Activated naive CD4-positive, alpha-beta T cell treated with anti-CD3 and anti-CD28 coated beads, Interleukin-2, amount 10 ng/mL, durations not matched to agents 7 days and 5 days (primary cell): ENCODE data around the gene RRBP1.

ENCODE experiments used
- CTCF ChIA-PET: fragments of 350-600 bp; sonication (Branson Sonifier 250); formaldehyde crosslinking; loops from one replicate; lab custom pipeline; 2021; ENCODE audit warnings: antibody characterized with exemption; lab: Charles Lee
- DNase-seq: peaks from one replicate; pipeline ENCODE4 v3.0.0-alpha.2; 2020
- H3K27ac Mint-ChIP-seq: one replicate; pipeline ENCODE4 v1.8.0; 2021; ENCODE audit warnings: mild to moderate bottlenecking, moderate library complexity, mixed read lengths
- H3K27me3 Mint-ChIP-seq: one replicate; pipeline ENCODE4 v1.8.0; 2021; ENCODE audit warnings: mild to moderate bottlenecking, mixed read lengths
- H3K36me3 Mint-ChIP-seq: one replicate; pipeline ENCODE4 v1.8.0; 2021; ENCODE audit warnings: mixed read lengths
- H3K4me1 Mint-ChIP-seq: one replicate; pipeline ENCODE4 v1.8.0; 2021; ENCODE audit warnings: mixed read lengths
- H3K4me3 Mint-ChIP-seq: one replicate; pipeline ENCODE4 v1.8.0; 2021; ENCODE audit warnings: mild to moderate bottlenecking, moderate library complexity, mixed read lengths
- H3K9me3 Mint-ChIP-seq: one replicate; pipeline ENCODE4 v1.8.0; 2021; ENCODE audit warnings: mixed read lengths

RRBP1 gene

GRCh38 chr20:17613328-17614175 is 68.5 kb downstream of the RRBP1 start:
- Mint-ChIP-seq H3K27ac (peak overlapping the region; percentile 93), H3K27me3 (no peaks in the 10 kb centered on the region), H3K4me1 (peaks cover 41% of the 10 kb centered on the region), H3K36me3 (peaks cover 23% of the 10 kb centered on the region), H3K9me3 (no peaks in the 10 kb centered on the region), H3K4me3 (no peak overlapping the region)
- CTCF ChIA-PET: interaction anchor here (0.7 to 1.2 kb wide), 2 partner anchors 9 to 77 kb away, joined by 3 read pairs; no protein-coding TSS in a partner anchor
- peak; percentile 20 for DNase-seq

GRCh38 chr20:17612992-17613327 is 69.1 kb downstream of the RRBP1 start:
- Mint-ChIP-seq H3K36me3 (peaks cover 22% of the 10 kb centered on the region), H3K4me1 (peaks cover 43% of the 10 kb centered on the region), H3K27ac (peak overlapping the region; percentile 93), H3K4me3 (no peak overlapping the region), H3K9me3 (no peaks in the 10 kb centered on the region), H3K27me3 (no peaks in the 10 kb centered on the region)
- CTCF ChIA-PET: interaction anchor here (0.7 to 1.3 kb wide), 2 partner anchors 9 to 73 kb away, joined by 3 read pairs; no protein-coding TSS in a partner anchor
- DNase-seq: no peak

- DNase-seq: peak; percentile 53
- peak overlapping the region; percentile 93 for H3K27ac Mint-ChIP-seq
- no peaks in the 10 kb centered on the region for H3K27me3 Mint-ChIP-seq
- no peaks in the 10 kb centered on the region for H3K9me3 Mint-ChIP-seq
- peak overlapping the region; percentile 59 for H3K4me3 Mint-ChIP-seq
- CTCF ChIA-PET: interaction anchor here (0.7 to 1.3 kb wide), 2 partner anchors 10 to 73 kb away, joined by 3 read pairs; no protein-coding TSS in a partner anchor
- peaks cover 23% of the 10 kb centered on the region for H3K36me3 Mint-ChIP-seq
- peaks cover 45% of the 10 kb centered on the region for H3K4me1 Mint-ChIP-seq
These were observed 69.6 kb downstream of the RRBP1 start for GRCh38 chr20:17612287-17612991.

- H3K4me3 Mint-ChIP-seq: peak overlapping the region; percentile 63
- CTCF ChIA-PET: interaction anchor here (1.3 to 2.2 kb wide), 3 partner anchors 41 to 75 kb away, joined by 3 to 11 read pairs (median 9); no protein-coding TSS in a partner anchor
- peaks cover 24% of the 10 kb centered on the region for H3K36me3 Mint-ChIP-seq
- no peak for DNase-seq
- H3K27me3 Mint-ChIP-seq: no peaks in the 10 kb centered on the region
- peak overlapping the region; percentile 93 for H3K27ac Mint-ChIP-seq
- no peaks in the 10 kb centered on the region for H3K9me3 Mint-ChIP-seq
- H3K4me1 Mint-ChIP-seq: peaks cover 45% of the 10 kb centered on the region
These were observed 70.3 kb downstream of the RRBP1 start for GRCh38 chr20:17611540-17612286.

GRCh38 chr20:17611290-17611539 is 70.8 kb downstream of the RRBP1 start:
- DNase-seq: peak; percentile 54
- Mint-ChIP-seq H3K27ac (peak overlapping the region; percentile 92), H3K4me3 (peak overlapping the region; percentile 63), H3K4me1 (peaks cover 45% of the 10 kb centered on the region), H3K9me3 (no peaks in the 10 kb centered on the region), H3K27me3 (no peaks in the 10 kb centered on the region), H3K36me3 (peaks cover 24% of the 10 kb centered on the region)
- CTCF ChIA-PET: interaction anchor here (0.8 to 2.2 kb wide), 8 partner anchors 19 to 107 kb away, joined by 3 to 11 read pairs (median 3); partner anchors contain the start of gene RRBP1

- CTCF ChIA-PET: interaction anchor here (0.7 to 2.2 kb wide), 10 partner anchors 20 to 285 kb away, joined by 3 to 11 read pairs (median 3); partner anchors contain the start of gene RRBP1
- DNase-seq: peak; percentile 88
- peak overlapping the region; percentile 92 for H3K27ac Mint-ChIP-seq
- peak overlapping the region; percentile 63 for H3K4me3 Mint-ChIP-seq
- no peaks in the 10 kb centered on the region for H3K27me3 Mint-ChIP-seq
- H3K4me1 Mint-ChIP-seq: peaks cover 45% of the 10 kb centered on the region
- peaks cover 24% of the 10 kb centered on the region for H3K36me3 Mint-ChIP-seq
- no peaks in the 10 kb centered on the region for H3K9me3 Mint-ChIP-seq
These were observed 71.3 kb downstream of the RRBP1 start for GRCh38 chr20:17610566-17611289.

- Mint-ChIP-seq H3K4me3 (peak overlapping the region; percentile 15), H3K27ac (peak overlapping the region; percentile 92)
- CTCF ChIA-PET: interaction anchor here (0.7 to 2.2 kb wide), 9 partner anchors 38 to 286 kb away, joined by 3 to 11 read pairs (median 3); partner anchors contain the start of gene RRBP1
These were observed 72.1 kb downstream of the RRBP1 start for GRCh38 chr20:17609811-17610377.

GRCh38 chr20:17608701-17609497 is 73.1 kb downstream of the RRBP1 start:
- no peaks in the 10 kb centered on the region for H3K27me3 Mint-ChIP-seq
- CTCF ChIA-PET: no interaction called here
- DNase-seq: no peak
- peaks cover 34% of the 10 kb centered on the region for H3K36me3 Mint-ChIP-seq
- H3K27ac Mint-ChIP-seq: peak overlapping the region; percentile 92
- peaks cover 45% of the 10 kb centered on the region for H3K4me1 Mint-ChIP-seq
- no peak overlapping the region for H3K4me3 Mint-ChIP-seq
- no peaks in the 10 kb centered on the region for H3K9me3 Mint-ChIP-seq

More at GRCh38 chr20:17609811-17610377, 72.1 kb downstream of the RRBP1 start:
- H3K27me3 Mint-ChIP-seq: no peaks in the 10 kb centered on the region
- DNase-seq: peak; percentile 19
- H3K36me3 Mint-ChIP-seq: peaks cover 26% of the 10 kb centered on the region
- no peaks in the 10 kb centered on the region for H3K9me3 Mint-ChIP-seq
- peaks cover 45% of the 10 kb centered on the region for H3K4me1 Mint-ChIP-seq

- Mint-ChIP-seq H3K36me3 (peaks cover 43% of the 10 kb centered on the region), H3K27me3 (no peaks in the 10 kb centered on the region), H3K4me3 (no peak overlapping the region), H3K9me3 (no peaks in the 10 kb centered on the region), H3K27ac (no peak overlapping the region), H3K4me1 (peaks cover 32% of the 10 kb centered on the region)
- CTCF ChIA-PET: interaction anchor here (1.7 kb wide), 1 partner anchor 9 kb away, joined by 3 read pairs; no protein-coding TSS in a partner anchor
- DNase-seq: no peak
These were observed 76.0 kb downstream of the RRBP1 start for GRCh38 chr20:17606001-17606400.

GRCh38 chr20:17605131-17605660 is 76.8 kb downstream of the RRBP1 start:
- H3K36me3 Mint-ChIP-seq: peaks cover 47% of the 10 kb centered on the region
- peaks cover 24% of the 10 kb centered on the region for H3K4me1 Mint-ChIP-seq
- no peak for DNase-seq
- H3K9me3 Mint-ChIP-seq: no peaks in the 10 kb centered on the region
- no peak overlapping the region for H3K4me3 Mint-ChIP-seq
- CTCF ChIA-PET: no interaction called here
- H3K27me3 Mint-ChIP-seq: no peaks in the 10 kb centered on the region
- H3K27ac Mint-ChIP-seq: no peak overlapping the region

GRCh38 chr20:17602493-17602892 is 79.5 kb downstream of the RRBP1 start:
- Mint-ChIP-seq H3K4me3 (no peak overlapping the region), H3K4me1 (peaks cover 5% of the 10 kb centered on the region), H3K9me3 (no peaks in the 10 kb centered on the region), H3K27ac (no peak overlapping the region), H3K27me3 (no peaks in the 10 kb centered on the region), H3K36me3 (peaks cover 27% of the 10 kb centered on the region)
- CTCF ChIA-PET: interaction anchor here (1.2 kb wide), 1 partner anchor 66 kb away, joined by 3 read pairs; no protein-coding TSS in a partner anchor
- DNase-seq: no peak

GRCh38 chr20:17601957-17602356 is 80.1 kb downstream of the RRBP1 start:
- no peaks in the 10 kb centered on the region for H3K9me3 Mint-ChIP-seq
- no peak for DNase-seq
- H3K27ac Mint-ChIP-seq: no peak overlapping the region
- peaks cover 5% of the 10 kb centered on the region for H3K4me1 Mint-ChIP-seq
- CTCF ChIA-PET: interaction anchor here (1.2 kb wide), 1 partner anchor 65 kb away, joined by 3 read pairs; no protein-coding TSS in a partner anchor
- peaks cover 27% of the 10 kb centered on the region for H3K36me3 Mint-ChIP-seq
- H3K4me3 Mint-ChIP-seq: no peak overlapping the region
- no peaks in the 10 kb centered on the region for H3K27me3 Mint-ChIP-seq
